GM21423 (cell line): ENCODE measurements around the gene HACD3.
"Not testable (repeated sequence)": the region's sequence is repeated elsewhere in the genome, so short reads cannot be mapped to it uniquely, and the experiment has no call there.

Source experiments
- ATAC-seq: cut with Tn5 transposase; IDR thresholded peaks from one replicate; pipeline ENCODE4 v1.9.1; 2021; ENCODE audit warnings: mild to moderate bottlenecking, moderate library complexity; ENCODE audit not compliant: unreplicated experiment

The HACD3 gene

DNA sequence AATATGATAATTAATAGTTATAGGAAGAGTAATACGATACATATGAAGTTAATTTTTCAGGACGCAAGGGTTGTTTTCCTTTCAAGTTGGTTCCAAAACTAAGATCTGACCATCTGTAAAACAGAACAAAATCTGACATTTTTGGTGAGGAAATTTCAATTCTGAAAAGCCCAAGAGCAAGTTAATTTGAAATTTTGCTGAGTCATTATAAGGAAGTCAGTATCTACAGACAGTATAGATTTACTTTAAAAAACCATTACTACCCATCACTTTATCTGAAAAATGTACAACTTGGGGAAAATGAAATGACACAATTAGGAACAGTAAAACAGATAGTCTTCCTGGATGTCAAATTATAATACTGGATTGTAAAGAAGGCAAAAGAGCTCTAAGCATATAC, 68.2 kb downstream of the HACD3 start:
- no peak for ATAC-seq

DNA sequence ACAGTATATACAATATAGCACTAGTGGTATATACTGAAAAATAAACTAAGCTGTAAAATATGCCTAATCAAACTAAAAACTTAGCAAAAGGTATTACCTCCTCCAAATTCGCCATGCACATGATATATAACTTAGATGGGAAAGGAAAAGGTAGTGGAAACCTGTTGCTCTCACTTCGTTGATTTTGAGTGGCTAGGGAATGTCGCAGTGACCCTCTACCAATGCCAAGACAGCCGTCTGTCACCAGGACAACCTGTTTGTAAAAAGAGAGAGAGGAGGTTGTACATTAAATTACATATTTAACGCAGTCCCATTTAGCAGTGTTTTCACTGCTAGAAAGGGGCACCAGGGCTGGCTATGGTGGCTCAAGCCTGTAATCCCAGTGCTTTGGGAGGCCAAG, 69.4 kb downstream of the HACD3 start:
- ATAC-seq, result no peak

DNA sequence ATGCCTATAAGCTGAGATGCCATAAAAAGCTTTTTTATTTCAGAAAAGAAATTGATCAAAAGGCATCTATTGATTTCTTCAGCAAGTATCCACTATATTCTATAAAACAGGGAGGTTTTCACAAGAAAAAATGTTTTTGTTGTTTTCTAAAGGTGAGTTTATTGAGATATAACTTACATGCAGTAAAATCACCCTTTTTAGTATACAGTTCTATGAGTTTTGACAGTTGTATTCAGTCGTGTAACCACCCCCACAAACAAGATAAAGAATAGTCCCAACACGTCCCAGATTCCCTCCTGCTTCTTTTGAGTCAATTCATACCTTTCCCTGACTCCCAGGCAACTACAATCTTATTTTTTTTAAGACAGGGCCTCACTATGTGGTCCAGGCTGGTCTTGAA, 72.9 kb downstream of the HACD3 start:
- no peak for ATAC-seq

DNA sequence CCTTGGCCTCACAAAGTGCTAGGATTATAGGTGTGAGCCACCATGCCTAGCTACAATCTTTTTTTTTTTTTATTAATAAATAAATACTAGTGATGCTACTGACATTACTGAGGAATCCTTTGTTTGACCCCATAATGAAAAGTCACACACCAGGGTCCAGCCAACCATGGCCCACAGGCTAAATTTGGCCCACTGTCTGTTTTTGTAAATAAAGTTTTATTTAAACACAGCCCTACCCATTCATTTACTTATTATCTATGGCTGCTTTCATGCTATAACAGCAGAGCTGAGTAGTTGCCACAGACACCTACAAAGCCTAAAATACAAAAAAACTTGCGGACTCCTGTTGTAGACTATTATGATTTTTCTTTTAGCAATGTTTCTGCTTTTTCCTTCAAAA, 73.3 kb downstream of the HACD3 start:
- ATAC-seq, result no peak

DNA sequence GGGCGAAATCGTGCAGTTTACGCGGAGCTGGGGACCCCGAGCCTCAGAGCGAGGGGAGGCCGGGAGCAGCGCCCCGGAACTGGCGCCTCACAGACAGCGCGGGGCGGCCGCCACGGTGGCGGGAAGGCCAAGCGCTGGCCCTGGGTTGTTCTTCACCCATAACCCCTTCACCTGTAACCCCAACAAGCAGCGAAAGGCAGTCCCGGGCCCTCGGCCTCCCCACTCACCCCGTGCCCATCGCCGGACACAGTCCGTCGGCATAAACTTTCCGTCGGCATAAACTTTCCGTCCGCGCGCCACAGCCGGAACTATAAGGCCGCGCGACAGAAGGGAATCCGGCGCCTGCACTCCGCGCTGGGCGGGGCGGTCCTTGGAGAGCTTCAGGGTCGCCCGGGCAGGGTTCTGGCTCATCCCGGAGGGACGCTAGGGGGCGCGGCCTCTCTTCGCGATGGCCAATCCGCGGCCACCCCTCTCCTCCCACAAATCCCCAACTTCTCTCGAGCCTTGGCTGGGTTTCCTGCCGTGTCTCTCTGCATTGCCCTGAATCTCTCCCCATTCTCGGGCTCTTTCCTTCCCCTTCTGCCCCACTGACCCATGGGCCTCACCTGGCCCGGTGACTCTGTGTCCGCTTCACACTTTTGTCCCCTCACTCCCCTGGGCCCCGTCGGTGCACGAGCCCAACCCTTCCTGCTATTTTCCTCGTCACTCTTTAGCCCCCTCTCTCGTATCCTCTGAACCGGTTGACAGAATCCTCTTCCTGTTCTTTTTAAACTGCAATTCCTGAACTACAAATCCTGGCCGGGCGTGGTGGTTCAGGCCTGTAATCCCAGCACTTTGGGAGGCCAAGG, 80.8 kb downstream of the HACD3 start, which contains the start of gene INTS14:
TSS of gene INTS14 (minus strand) at position 261 of the 848 bp plus-strand sequence. CDS start 3,751 bp downstream, outside the sequence.
- peak; percentile 96 for ATAC-seq

DNA sequence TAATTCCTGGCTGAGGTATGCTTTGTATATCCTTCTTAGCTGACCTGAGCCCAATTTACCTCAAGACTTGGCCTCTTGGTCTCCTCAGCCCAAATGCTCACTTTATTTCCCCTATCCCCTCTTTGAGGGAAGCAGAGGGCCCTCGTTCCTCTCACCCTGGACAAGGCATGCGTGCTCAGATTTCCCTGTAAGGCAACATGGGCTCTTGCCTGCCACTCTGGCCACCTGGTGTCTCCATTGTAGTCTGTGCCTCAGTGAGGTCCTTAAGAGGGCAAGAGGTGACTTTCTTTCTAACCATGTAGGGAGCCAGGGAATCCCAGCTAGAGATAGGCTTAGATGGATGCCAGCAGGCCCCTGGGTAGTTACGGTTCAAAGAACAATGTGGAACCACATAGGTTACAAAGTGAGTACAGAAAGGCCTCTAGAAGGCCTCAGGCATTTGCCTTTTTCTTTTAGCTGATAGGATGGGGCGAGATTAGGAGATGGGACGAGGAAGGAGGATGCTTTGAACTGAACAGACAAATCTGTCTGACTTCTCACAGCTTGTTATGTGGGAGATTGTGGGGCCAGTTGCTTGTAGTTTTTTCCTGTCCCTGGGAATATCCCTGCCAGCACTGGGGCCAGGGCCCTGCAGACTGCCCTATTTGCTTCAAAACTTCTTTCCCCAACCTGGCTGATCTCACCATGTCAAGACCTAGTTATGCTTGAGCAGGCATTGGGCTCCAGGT, 81.8 kb downstream of the HACD3 start:
- no peak for ATAC-seq

DNA sequence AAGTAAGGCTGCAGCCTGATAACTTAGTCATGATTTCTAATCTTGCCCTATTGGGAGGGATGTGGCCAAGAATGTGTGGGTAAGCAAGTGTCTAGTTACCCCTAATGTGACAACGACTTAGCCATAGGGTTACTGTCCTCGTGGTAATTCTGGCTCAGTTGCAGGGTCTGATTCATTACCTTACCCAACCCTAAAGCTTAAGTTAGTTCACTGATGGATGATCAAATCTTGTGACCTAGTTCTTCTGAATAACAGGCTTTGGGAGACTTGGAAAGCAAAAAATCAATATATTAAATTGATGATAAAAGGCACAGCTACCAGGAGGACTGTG, 82.3 kb downstream of the HACD3 start:
- no peak for ATAC-seq

DNA sequence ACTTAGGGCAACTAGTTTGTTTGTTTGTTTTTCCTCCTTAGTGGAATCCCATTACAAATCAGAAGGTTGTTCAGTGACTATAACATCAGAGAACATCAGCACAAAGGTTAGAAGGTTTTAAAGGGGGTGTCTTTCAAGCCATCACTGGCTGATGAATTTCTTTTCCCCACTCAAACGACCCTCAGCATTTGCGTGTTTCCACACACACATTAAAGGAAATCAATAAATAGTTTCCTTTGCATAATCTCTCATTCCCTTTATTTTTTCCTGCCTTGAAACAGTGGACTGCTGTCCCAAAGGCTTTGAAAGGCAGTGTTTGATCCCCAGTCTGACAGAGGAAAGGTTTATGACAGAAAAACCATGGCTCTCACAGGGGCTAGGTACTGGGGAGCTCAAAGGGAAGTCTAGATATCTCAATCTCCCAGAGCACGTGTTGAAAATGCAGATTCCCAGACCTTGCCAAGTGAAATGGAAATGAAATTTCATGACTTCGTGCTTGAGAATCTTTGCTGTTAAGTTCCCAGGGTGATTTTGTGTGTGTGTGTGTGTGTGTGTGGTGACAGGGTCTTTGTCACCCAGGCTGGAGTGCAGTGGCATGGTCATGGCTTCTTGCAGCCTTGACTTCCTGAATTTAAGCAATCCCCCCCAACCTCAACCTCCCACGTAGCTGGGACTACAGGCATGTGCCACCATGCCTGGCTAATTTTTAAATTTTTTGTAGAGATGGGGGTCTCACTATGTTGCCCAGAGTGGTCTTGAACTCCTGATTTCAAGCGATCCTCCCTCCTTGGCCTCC, 82.9 kb downstream of the HACD3 start:
- no peak for ATAC-seq

DNA sequence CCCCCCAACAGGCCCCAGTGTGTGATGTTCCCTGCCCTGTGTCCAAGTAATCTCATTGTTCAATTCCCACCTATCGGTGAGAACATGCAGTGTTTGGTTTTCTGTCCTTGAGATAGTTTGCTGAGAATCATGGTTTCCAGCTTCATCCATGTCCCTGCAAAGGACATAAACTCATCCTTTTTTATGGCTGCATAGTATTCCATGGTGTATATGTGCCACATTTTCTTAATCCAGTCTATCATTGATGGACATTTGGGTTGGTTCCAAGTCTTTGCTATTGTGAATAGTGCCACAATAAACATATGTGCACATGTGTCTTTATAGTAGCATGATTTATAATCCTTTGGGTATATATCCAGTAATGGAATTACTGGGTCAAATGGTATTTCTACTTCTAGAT, 85.6 kb downstream of the HACD3 start:
- ATAC-seq, result not testable (repeated sequence)

DNA sequence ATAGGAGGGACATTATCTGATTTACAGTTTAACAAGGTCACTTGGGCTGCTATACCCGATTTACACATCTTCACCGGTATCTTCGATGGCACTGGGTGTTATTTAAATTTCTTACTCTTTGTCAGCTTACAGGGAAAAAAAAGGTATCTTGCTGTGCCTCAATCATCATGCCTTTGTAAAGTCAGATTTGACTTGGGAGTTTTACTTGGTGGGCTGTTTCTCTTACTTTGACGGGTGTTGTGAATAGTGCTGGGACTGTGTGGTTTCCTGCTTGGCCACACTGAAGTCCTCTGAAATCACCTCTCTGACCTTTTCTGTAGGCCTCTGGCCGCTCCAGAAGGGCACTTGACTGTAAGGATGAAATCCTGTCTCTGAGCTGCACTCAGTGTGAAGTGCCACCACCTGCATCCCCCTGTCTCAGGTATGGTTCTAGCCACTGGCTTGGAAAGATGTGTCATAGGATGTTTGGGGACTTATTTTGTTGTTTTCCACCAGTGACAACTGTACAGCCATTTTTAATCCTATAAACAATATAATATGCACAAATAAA, 88.4 kb downstream of the HACD3 start:
- no peak for ATAC-seq

DNA sequence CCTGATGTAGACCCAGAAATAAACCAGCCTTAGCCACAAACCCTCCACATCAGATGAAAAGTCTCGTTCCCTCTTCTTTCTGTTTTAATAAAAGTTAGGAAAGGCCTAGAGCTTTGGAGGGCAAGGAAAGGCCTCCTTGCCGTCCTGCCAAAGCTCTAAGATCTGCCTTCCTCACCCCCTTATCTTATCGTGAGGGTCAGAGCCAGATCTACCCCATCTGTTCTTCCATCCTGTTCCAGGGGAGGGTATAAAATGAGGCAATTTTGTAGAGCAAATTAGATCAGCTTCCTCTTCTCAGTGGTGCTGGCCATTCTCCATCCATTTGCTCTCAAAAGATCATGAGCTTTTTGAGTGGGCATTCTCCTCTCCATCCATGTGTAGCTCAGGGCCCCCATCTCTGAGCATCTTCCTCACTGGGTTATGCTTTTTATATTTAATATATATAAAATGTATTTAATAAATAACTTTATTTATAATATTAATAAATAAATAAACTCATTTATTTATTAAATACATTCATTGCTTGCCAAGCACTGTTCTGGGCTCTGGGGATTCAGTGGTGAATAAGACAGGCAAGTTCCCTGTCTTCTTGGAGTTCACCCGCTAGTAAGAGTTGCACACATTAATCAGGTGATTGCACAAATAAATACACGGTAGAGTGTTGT, 89.5 kb downstream of the HACD3 start:
- no peak for ATAC-seq

DNA sequence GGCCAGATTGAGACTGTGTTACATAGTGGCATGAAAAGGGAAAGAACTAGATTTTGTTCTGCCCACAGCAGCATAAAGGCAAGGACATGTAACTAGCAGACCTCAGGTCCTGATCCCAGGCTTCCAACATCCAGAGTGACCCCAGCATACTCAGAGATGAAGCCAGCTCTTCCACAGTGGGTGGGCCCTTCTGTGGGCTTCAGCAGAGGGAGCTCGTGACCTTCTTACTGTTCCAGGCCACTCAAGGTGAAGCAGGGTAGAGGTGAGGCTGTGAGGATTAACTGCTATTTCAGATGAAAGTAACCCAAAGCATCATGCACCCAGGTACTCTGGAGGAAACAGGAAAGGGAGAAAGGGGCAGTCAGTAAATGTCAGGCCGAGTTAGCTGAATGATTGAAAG, 90.6 kb downstream of the HACD3 start:
- no peak for ATAC-seq

DNA sequence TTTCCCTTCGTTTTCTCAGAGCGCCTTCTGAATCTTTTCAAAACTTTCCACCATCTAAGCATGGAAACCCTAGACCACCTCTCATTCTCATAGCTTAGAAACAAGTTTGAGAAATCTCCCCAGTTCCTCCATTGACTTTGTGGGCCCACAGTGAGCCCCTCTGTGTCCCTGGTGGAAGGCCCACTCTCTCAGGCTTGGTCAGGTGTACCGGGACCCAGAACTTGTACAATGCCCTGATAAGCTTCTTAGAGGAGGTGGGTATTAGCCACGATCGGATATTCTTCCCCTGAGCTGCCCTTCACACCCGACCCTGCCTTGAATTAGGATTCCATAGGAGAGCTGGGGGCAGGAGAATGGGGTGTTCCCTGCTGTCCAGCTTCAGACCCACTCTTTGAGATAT, 91.4 kb downstream of the HACD3 start, which contains the start of gene SLC24A1:
TSS of gene SLC24A1 (plus strand) at position 301 of the 400 bp plus-strand sequence. CDS start 2,143 bp downstream, outside the sequence.
- ATAC-seq, result no peak

DNA sequence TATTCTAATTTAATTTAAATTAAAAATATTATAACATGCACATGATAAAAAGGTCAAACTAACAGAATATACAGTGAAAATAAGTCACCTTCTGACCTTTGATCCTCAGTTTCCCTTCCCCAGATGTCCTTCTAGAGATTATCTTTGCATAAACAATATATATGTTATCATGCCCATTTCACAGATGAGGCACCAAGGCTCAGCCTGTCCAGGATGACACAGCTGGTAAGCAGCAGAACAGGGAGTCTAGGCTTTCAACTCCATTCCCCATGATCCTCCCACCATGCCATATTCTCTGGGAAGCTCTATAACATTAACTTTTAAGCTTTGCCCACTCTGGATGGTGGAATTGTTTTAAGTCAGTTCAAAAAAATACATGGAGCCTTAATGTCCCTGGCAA, 92.8 kb downstream of the HACD3 start:
- no peak for ATAC-seq

DNA sequence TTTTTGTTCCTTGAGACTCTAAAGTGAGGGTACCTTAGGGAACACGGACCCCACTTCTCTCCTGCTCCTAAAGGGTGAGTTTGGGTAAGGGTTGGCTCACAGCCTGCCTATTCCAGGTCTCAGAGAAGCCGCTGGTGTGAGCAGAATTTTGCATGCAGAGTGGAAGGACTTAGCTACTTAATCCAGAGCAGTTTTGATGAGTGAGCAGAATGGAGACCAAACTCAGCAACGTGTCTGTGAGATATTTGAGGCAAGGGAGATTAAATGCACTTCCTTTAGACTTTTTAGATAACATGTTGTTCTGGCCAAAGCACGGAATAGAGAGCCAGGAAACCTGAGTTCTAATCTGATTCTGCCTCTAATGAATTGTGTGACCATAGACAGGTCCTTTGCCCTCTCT, 96.6 kb downstream of the HACD3 start:
- ATAC-seq, result no peak
